Superior temporal gyrus (tissue), 1 donor: ENCODE data around the gene ZCCHC14.
"Not testable (repeated sequence)": the region's sequence is repeated elsewhere in the genome, so short reads cannot be mapped to it uniquely, and the experiment has no call there.

ENCODE experiments used
- DNase-seq: peaks from one replicate; pipeline ENCODE4 v3.0.0-alpha.2; 2016; ENCODE audit errors: extremely low spot score

ZCCHC14 gene

DNA sequence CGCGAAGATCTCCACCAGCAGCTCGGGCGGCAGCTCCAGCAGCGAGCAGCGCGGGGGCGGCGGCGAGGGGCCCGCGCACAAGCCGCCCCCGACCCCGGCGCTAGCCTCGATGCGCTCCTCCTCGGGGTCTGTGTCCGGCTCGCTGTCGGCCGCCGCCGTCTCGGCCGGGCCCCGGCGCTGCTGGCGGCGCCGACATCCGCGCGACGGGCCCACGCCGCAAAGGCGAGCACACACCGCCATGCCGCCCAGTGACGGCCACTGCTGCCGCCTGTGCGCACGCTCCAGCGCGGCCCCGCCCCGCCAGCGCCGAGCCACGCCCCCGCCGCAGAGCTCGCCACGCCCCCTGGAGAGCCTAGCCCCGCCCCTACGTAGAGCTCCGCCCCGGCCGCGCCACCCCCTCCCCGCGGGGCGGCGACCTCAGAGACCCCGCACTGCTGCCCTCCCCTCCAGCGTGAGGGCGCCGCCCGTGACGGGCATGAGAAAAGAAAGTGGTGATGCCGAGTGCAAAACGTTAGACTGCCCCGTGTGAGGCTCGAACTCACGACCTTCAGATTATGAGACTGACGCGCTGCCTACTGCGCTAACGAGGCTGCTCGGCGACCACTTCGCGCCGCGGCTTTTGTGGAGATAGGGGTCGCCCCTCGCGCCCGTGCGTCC, 109.2 kb downstream of the ZCCHC14 start, which contains the start of gene FBXO31:
Gene FBXO31 (minus strand): TSS at position 272 of the 657 bp plus-strand sequence. CDS start 32 bp downstream, at position 240.
- DNase-seq = peak; percentile 88

DNA sequence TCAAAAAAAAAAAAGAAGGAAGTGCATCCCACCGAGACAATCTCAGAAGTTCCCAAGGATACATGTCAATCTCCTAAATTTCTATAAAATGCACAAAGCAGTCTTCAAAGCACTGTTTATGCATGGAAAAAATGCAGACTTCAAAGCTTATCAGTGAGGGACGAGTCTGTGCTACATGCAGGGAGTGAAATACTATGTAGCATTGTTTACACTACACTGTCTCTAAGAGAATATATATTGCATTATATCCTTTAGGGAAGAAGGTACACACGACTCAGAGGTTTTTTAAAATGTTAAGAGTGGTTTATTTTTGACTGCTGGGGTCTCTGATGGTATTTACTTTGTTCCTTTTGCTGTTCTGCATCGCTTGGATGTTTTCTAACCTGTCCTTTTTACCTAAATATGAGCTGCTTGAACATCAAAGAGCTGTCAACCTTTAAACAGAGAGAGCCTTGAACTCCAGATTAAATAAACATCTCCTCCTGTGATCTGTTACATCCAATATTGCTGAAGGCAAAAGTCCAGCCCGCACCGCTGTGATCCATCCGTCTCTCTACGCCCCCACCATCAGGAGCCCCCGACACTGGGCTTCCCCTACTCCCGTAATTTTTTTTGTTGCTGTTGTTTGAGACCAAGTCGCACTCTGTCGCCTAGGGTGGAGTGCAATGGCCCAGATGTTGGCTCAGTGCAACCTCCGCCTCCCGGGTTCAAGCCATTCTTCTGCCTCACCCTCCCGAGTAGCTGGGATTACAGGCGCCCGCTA, 110.6 kb downstream of the ZCCHC14 start:
- DNase-seq = no peak

DNA sequence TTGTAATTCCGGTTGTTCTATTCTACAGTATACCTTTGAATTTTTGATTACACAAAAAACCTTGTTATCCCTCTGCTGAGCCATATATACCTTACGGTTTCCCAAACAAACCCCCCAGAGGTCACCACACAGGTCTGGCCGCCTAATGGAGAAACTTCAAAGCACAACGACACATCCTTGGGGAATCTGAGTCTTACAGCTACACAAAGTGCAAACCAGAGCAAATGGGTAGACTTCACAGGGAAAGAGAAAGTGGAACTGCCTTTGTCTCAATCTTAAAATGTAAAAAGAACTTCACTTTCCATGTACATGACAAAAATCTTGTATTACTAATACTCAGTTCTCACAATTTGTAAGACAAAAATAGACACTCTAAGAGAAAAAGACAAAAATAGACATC, 111.9 kb downstream of the ZCCHC14 start:
- DNase-seq = no peak

DNA sequence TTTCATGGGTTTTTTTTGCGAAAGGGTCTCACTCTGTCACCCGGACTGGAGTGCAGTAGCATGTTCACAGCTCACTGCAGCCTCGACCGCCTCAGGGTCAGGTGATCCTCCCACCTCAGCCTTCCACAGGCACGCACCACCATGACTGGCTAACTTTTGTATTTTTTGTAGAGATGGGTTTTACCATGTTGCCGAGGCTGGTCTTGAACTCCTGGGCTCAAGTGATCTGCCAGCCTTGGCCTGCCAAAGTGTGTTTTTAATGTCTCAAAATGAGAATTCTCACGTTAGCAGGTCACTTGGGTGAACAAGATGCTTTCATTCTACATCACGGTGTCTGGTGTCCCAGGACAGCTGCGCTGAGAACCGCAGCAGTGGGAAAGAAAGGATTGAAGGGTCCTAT, 112.4 kb downstream of the ZCCHC14 start:
- no peak for DNase-seq

DNA sequence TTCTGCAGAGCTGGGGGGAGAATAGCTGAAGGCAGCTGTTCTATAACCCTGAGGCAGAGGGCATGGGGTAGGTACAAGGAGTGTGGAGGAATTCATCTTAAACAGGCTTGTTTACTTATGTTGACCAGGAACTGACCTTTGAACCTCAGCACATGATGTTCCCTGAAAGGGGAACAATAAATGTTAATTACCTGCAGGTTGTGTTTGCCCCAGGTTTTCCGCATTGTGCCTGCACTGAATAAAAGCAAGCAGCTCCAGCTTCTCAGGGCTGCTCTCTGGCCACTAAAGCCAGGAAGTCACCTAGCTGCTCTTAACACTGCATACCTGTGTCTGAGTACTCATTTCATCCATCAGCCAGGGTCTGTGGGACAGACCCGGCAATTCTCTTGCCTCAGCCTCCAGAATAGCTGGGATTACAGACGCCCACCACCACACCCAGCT, 113.5 kb downstream of the ZCCHC14 start:
- DNase-seq = not testable (repeated sequence)

DNA sequence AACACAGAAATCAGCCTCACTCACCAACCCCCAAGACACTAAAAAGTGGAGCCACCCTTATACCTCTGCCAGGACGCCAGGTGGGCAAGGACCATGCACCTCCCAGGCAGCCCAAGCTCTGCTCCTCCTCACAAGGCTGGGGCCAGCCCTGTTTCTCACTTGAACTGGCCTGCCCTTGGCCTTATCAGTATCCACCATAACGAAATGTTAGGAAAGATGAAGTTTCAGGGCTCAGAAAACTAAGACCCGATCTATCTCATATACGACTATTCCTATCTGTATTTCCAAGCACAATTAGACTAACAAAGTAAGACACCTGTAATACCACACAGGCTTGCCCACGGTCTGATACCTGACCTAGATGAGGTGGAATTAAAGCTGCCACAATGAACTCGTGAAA, 116.2 kb downstream of the ZCCHC14 start:
- no peak for DNase-seq

DNA sequence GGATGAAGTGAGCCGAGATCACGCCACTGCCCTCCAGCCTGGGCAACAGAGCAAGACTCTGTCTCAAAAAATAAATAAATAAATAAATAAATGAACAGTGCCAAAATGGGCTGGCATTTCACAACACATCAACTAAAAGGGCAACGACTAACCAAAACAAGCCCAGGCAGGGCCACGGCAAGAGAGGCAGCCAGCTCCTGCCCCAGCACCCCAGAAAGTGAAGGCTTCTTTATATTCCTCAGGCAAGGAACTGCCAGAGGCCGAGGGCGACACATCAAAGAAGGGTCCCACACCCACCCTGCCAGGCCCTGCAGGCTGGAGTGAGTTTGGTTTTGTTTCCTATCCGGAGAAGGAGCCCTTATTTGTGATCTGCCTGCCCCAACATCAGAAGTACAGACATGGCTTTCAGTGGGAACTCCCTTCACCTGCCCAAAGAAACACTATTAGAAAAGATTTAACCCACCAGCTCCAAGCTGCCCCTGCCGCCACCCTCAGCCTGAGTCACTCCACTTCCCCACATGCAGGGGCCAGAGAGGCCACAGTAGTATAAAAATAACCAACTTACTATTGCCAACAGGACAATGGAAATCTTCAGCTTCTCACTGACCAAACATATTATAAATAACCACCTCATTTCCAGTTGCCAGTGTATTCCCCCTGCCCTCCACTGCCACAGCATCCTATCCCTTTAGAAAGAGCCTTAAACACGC, 117.2 kb downstream of the ZCCHC14 start:
- no peak for DNase-seq

DNA sequence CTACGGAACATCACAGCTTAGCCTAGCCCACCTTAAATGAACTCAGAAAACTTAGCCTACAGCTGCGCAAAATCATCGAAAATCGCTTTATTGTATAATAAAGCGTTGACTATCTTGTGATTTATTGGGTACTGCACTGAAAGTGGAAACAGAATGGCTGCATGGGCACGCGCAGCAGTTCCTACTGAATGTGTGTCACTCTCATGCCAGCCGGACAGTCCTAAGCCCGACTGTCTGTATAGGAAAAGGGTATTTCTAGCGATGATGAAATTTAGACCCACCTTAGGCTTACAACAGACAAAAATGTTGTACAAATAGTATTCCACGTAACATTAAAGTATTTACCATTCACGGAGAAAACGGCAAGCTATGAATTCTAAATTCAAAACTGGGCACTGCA, 118.5 kb downstream of the ZCCHC14 start:
- DNase-seq = no peak

DNA sequence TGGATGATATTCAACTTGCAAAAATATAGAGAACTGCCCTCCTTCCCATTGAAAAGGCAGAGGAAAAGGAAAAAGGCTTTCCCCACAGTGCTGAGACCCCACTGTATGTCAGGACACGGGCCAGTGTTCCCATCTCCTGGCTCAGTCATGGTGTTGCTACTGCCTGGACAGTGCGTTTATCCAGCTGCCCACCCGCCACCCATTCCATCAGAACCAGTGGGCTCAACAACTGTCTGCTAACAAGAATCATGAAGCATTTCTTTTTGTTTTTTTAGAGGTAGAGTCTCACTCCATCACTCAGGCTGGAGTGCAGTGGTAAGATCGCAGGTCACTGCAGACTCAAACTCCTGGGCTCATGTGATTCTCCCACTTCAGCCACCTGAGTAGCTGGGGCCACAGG, 120.5 kb downstream of the ZCCHC14 start:
- DNase-seq = no peak

DNA sequence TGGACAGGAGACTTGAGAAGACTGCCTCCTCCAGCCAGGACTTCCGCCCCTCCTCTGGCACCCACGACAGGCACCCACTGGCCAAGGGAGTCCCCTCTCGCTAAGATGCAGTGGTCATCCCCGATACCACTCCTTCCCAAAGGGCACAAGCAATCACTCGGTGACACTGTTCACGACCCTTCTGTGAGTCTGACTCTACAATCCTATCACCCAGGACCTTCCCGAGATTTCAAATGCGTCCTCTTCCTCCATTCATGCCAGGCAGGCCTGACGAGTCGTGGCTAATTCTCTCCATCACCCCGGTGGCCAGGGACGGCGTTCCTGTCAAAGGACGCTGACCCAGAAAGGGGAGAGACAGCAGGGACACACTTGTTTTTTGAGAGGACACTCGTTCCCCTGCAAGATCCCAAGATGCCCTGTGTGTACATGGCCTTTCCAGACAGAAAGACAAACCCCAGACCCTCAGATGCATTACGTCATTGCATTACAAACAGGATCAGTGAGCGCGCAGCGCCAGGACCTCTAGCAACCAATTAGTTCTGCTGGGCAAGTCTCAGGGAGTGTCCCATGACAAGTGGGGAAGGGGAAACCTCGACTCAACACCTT, 121.5 kb downstream of the ZCCHC14 start:
- DNase-seq = no peak

DNA sequence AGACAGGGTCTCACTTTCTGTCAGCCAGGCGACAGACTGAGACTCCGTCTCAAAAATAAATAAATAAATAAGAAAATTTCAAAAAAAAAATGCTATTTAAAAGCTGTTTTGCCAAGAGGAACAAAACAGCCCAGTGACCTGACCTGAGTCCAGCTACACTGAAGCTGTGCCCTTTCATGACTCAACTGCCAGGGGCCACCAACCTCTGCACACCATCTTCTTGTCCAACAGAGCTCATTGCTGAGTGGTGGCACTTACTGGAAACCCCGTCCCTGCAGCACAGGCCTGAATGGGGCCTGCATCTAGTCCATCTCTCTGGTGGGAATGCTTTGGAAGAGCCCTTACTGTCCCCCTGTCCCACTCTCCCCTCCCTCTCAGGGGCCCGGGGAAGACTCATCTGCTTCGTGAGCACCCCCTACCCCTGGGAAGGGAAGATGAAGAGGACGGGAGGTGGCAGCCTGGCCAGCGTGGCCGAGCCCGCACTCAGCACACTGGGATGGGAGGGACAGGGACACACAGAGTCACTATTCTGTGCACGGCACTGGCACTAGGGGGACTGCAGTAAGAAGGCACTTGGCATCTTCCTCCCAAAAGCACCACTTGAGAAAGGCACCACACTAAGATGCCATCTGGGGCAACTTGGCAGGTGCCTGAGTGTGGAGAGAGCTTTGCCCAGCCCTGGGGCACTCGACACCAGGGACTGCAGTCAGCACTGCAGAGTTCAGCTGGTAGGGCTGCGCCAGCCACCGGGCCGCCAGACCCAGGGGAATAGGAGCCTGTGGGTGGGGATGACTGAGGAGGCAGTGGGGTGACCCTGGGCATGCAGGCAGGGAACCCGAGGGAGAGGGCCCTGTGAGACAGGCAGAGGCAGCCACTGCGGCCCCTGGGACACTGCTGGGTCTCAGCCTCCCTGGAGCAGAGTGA, 122.8 kb downstream of the ZCCHC14 start:
- DNase-seq = no peak

DNA sequence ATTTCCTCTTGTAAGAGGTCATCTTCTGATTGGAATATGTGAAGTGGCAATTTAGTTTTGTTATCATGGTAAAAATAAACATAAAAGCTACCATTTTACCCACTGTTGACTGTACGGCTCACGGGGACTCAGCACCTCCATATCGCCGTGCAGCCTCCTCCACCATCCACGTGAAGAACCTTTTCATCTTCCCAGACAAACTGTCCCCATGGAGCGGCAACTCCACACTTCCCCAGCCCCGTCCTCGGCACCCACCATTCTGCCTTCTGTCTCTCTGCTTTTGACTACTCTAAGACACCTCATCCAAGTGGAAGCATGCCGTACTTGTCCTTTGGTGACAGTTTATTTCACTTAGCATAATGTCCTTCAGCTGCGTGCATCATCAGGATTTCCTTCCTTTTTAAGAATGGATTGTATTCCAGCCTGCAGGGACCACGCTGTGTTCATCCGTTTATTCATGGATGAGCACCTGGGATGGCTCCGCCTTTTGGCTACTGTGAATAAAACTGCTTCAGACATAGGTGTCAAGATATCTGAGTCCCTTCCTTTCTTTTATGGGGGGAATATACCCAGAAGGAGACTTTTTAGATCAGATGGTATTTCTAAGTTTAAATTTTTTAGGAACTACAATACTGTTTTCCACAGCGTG, 123.6 kb downstream of the ZCCHC14 start:
- DNase-seq = no peak

DNA sequence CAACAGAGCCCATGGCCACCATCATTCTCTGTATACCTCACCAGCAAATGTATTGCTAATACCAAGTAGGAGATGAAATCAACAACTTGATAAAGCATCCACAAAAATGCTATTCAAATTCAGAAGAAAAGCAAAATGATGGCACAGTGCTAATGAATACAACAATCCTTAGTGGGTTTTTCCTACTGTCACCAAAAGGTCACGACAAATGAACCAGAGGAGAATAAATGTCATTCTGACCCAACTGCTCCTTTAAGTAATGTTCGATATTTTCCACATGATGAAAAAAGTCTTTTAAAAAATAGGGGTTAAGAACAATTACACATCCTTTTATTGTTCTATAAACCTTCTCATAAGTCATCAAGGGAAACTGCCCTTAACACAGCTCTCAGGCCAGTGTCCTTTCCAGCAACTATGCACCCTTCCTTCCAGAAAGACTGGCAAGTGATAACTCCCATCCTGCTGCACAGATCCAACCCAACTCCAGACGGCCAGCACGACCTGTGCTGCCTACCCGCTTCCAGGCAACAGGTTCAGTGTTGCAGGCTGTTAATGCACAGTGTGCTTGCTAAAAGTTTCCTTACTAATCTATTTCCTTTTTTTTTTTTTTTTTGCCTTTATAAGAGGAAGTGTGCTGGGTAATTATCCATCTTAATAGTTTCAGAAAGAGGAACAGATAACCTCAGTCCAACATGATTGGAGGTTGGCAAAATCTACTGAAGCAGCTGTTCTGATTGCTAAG, 124.6 kb downstream of the ZCCHC14 start:
- DNase-seq = no peak

DNA sequence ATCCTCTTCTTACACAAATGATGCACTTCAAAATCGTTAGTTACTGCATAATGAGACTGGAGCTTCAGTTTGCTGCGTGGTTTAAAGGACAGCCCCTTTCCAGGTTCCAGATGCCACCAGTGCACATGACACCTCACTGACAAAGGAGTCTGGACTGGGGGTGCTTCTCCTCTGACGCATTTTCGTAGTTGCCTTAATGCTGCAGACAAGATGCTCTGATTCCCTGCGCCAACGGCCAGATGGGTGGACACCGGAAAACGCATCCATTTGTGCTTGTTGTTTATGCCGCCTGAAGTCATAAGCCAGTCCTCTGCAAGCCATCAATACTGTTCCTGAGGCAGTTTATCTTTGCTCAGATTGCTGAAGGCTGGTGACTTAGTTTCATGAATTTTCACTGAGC, 125.3 kb downstream of the ZCCHC14 start:
- no peak for DNase-seq

DNA sequence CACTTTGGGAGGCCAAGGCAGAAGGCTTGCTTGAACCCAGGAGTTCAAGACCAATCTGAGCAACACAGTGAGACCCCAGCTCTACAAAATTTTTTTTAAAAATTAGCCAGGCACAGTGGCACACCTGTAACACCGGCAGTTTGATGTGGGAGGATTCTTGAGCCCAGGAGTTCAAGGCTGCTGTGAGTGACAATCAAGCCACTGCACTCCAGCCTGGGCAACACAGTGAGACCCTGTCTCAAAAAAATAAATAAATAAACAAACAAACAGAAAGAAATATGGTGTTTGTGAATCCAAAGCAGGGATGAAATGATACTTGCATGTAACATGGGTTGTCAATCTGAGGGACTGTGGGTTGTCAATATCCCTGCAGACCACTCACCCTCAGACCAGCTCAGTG, 125.9 kb downstream of the ZCCHC14 start:
- no peak for DNase-seq

DNA sequence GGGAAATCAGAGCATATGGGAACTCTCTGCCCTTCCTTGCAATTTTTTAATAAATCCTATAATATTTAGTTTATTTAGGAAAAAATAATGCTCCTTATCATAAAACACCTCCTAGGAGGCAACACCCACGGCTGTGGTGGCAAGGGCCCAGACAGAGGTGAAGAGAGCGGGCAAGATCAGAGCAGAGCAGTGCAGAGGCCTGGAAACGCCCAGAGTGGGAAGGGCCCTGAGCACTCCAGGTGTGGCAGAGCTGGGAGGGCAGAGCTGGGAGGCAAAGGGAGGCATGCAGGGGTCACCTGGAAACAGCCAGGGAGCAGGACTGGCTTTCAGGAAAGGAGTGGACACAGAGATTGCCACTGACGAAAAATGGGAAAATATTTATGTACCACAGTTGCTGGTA, 126.5 kb downstream of the ZCCHC14 start:
- DNase-seq = no peak

DNA sequence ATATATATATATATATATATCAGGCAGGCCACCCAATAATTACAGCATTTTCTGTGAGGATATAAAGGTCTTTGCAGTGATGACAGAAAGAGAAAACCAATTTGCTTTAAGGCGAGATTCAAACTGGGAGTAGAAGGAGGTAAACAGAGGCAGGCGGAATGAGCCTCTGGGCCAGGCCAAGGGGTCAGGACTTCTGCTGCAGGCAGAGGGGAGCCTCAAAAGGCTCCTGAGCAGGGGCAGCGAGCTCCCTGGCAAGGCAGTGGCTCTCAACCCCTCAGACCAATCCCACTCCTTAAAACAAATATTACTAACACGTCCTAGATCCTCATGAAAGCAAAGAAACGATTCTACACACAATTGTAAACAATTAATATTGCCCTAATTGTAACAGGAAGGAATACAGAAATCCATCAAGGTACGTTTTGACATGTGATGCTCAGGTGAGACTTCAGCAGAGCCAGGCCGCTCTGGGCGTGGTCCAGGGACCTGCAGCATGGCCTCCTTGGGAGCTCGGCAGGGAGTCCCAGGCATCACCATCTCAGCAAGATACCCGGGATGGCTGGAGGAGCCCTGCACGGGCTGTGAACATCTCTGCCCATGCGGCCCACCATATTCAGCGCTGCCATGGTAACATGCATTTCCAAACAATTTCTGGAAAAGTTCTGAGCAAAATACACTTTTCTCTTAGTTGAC, 127.7 kb downstream of the ZCCHC14 start:
- DNase-seq = no peak

DNA sequence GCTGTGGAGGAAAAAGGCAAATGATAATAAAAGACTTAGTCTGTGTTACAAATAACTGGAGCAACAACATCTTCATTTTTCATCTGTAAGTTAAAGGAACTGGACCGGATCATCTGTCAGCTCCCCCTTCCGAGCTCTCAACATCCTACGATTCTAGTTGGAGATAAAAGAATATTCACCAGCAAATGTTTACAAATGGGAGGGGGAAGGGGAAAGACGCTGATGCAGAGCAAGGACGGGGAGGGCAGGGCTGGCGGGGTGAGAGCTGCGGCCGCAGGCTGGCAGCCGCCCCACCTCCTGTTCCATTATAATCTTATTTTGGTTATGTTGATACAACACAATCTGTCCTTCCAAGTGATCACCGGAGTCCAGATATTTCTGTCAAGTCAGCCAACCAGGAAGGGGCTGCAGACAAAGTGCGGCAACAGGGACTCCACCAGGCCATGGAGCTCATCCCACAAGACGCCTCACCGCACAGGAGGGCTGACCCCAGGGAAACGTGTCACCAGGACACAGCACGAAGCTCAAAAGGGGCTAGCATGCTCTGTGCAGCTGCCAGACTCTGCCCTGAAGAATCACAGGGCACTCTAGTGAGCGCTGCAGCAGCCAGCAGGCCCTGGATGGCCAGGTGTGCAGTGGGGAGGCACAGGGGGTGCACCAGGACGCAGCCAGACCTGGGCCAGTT, 128.9 kb downstream of the ZCCHC14 start:
- DNase-seq = no peak
